H1 (cell line): ENCODE data around the gene PLEK. TPM values are rescaled to one million over a fixed set of nuclear protein-coding genes. Genes with fewer than 3 reads are reported as not detected.

Experiments
- CTCF ChIA-PET: fragments of 300-600 bp; sonication (Branson Sonifier 250); formaldehyde crosslinking; loops from one replicate; lab custom pipeline; 2021; ENCODE audit not compliant: partially characterized antibody; lab: Charles Lee
- POLR2A ChIA-PET: fragments of 300-600 bp; sonication (Branson Sonifier 250); formaldehyde crosslinking; loops from one replicate; lab custom pipeline; 2021; ENCODE audit warnings: inconsistent platforms; ENCODE audit not compliant: partially characterized antibody; lab: Charles Lee
- DNase-seq, 2 experiments: peaks; one replicate each; pipeline versions ENCODE4 v3.0.0 to v3.0.0-alpha.2; 2010 to 2022; ENCODE audit warnings: low spot score in 2 of 2, low read depth in 1 of 2, mixed read lengths in 1 of 2
- FAIRE-seq: peaks from 2 replicates; lab custom pipeline; 2011; peaks lifted over from hg19 to GRCh38; lab: Jason Lieb, UNC
- H2AFZ ChIP-seq: 2 replicates; pipeline ENCODE4 v1.8.1; 2012; ENCODE audit warnings: low read length, inconsistent platforms
- H2AK5ac ChIP-seq: 2 replicates; pipeline ENCODE4 v1.6.1; 2013; ENCODE audit warnings: low read depth, low read length
- H2BK120ac ChIP-seq: replicated peaks from 2 replicates; pipeline ENCODE3; 2013; ENCODE audit warnings: low read depth, low read length, inconsistent platforms
- H2BK12ac ChIP-seq: 2 replicates; pipeline ENCODE4 v1.6.1; 2013; ENCODE audit warnings: low read depth, low read length
- H2BK15ac ChIP-seq: 2 replicates; pipeline ENCODE4 v1.6.1; 2013; ENCODE audit warnings: low read length
- H2BK20ac ChIP-seq: 2 replicates; pipeline ENCODE4 v1.6.1; 2013; ENCODE audit warnings: low read length
- H2BK5ac ChIP-seq: 2 replicates; pipeline ENCODE4 v1.6.1; 2013; ENCODE audit warnings: low read depth, low read length
- H3K14ac ChIP-seq: 2 replicates; pipeline ENCODE4 v1.6.1; 2013; ENCODE audit warnings: inconsistent platforms; ENCODE audit not compliant: insufficient read length
- H3K18ac ChIP-seq: 2 replicates; pipeline ENCODE4 v1.6.1; 2013; ENCODE audit warnings: low read length; ENCODE audit errors: extremely low read depth
- H3K23ac ChIP-seq: 2 replicates; pipeline ENCODE4 v1.6.1; 2013; ENCODE audit warnings: inconsistent platforms; ENCODE audit not compliant: insufficient read length
- H3K23me2 ChIP-seq: 2 replicates; pipeline ENCODE4 v1.6.1; 2013; ENCODE audit warnings: low read depth, low read length
- H3K27ac ChIP-seq: 2 replicates; pipeline ENCODE4 v1.6.1; 2011; ENCODE audit warnings: low read depth, low read length, inconsistent platforms
- H3K27me3 ChIP-seq, 4 experiments: replicated peaks in 1 of 4; 1 replicate in 1 of 4; 2 replicates in 3 of 4; pipeline versions ENCODE4 v1.6.1 to v1.8.1; 2011 to 2013; ENCODE audit warnings: low read length in 3 of 4, mild to moderate bottlenecking in 3 of 4, inconsistent platforms in 2 of 4, mixed read lengths in 2 of 4, moderate library complexity in 1 of 4; ENCODE audit not compliant: control insufficient read depth in 3 of 4, insufficient read depth in 3 of 4; ENCODE audit errors: extremely low read depth in 1 of 4
- H3K36me3 ChIP-seq, 4 experiments: 2 replicates each; pipeline versions ENCODE4 v1.6.1 to v1.8.1; 2011 to 2013; ENCODE audit warnings: mild to moderate bottlenecking in 4 of 4, low read length in 3 of 4, moderate library complexity in 2 of 4, control low read depth in 1 of 4, inconsistent platforms in 1 of 4; ENCODE audit not compliant: insufficient read depth in 4 of 4, control insufficient read depth in 2 of 4
- H3K4ac ChIP-seq: replicated peaks from 2 replicates; pipeline ENCODE3; 2013; ENCODE audit warnings: low read length, low read depth, mixed read lengths, inconsistent platforms; ENCODE audit not compliant: insufficient read length
- H3K4me1 ChIP-seq, 4 experiments: replicated peaks in 1 of 4; 1 replicate in 1 of 4; 2 replicates in 3 of 4; pipeline versions ENCODE4 v1.6.1 to v1.8.1; 2011 to 2013; ENCODE audit warnings: low read length in 3 of 4, inconsistent platforms in 2 of 4, mixed read lengths in 1 of 4; ENCODE audit not compliant: insufficient read depth in 4 of 4, control insufficient read depth in 3 of 4
- H3K4me2 ChIP-seq, 2 experiments: 2 replicates each; pipeline versions ENCODE4 v1.6.1 to v1.8.1; 2011 to 2013; ENCODE audit warnings: low read depth in 2 of 2, low read length in 2 of 2, control low read depth in 1 of 2, inconsistent platforms in 1 of 2, mild to moderate bottlenecking in 1 of 2; ENCODE audit not compliant: insufficient read depth in 1 of 2
- H3K4me3 ChIP-seq, 4 experiments: fragments of 200-600, 300-600 bp in 1 of 4; sonication (generic), shearing (Covaris generic), sonication (Bioruptor Twin) in 1 of 4; 2 replicates each; pipeline versions ENCODE4 v1.5.1 to v1.8.1; 2011 to 2016; ENCODE audit warnings: low read length in 4 of 4, low read depth in 3 of 4, control low read depth in 2 of 4, inconsistent platforms in 2 of 4, mild to moderate bottlenecking in 2 of 4, mixed read lengths in 1 of 4, moderate library complexity in 1 of 4; ENCODE audit not compliant: insufficient read depth in 2 of 4; ENCODE audit errors: extremely low read depth in 1 of 4
- H3K56ac ChIP-seq: replicated peaks from 2 replicates; pipeline ENCODE3; 2013; ENCODE audit warnings: low read depth, mild to moderate bottlenecking, mixed read lengths, low read length, inconsistent platforms; ENCODE audit not compliant: insufficient read length
- H3K79me1 ChIP-seq: 2 replicates; pipeline ENCODE4 v1.6.1; 2013; ENCODE audit warnings: low read depth, low read length, control low read depth
- H3K79me2 ChIP-seq, 2 experiments: 2 replicates each; pipeline versions ENCODE4 v1.6.1 to v1.8.1; 2012 to 2013; ENCODE audit warnings: low read length in 2 of 2, mild to moderate bottlenecking in 2 of 2, inconsistent platforms in 1 of 2; ENCODE audit not compliant: insufficient read depth in 2 of 2, control insufficient read depth in 1 of 2
- H3K9ac ChIP-seq, 4 experiments: replicated peaks in 1 of 4; 1 replicate in 1 of 4; 2 replicates in 3 of 4; pipeline versions ENCODE4 v1.6.1 to v1.8.1; 2011 to 2013; ENCODE audit warnings: low read depth in 3 of 4, low read length in 3 of 4, control low read depth in 2 of 4, mild to moderate bottlenecking in 2 of 4, moderate library complexity in 2 of 4, inconsistent platforms in 1 of 4; ENCODE audit errors: extremely low read depth in 1 of 4
- H3K9me3 ChIP-seq, 2 experiments: 2 replicates each; pipeline versions ENCODE4 v1.6.1 to v1.8.1; 2012 to 2013; ENCODE audit warnings: mild to moderate bottlenecking in 2 of 2, moderate library complexity in 2 of 2, control low read depth in 1 of 2, inconsistent platforms in 1 of 2, low read depth in 1 of 2, low read length in 1 of 2, mixed read lengths in 1 of 2; ENCODE audit not compliant: insufficient read depth in 2 of 2
- H4K20me1 ChIP-seq, 2 experiments: replicated peaks in 1 of 2; 2 replicates each; pipeline versions ENCODE3 to v1.8.1; 2011 to 2013; ENCODE audit warnings: inconsistent platforms in 2 of 2, low read length in 2 of 2, mild to moderate bottlenecking in 1 of 2; ENCODE audit not compliant: insufficient read depth in 2 of 2, control insufficient read depth in 1 of 2
- H4K5ac ChIP-seq: 2 replicates; pipeline ENCODE4 v1.6.1; 2013; ENCODE audit warnings: low read length, low read depth, mixed read lengths, inconsistent platforms; ENCODE audit not compliant: insufficient read length
- H4K8ac ChIP-seq: 2 replicates; pipeline ENCODE4 v1.8.0; 2013; ENCODE audit warnings: mild to moderate bottlenecking, moderate library complexity, low read length, inconsistent platforms; ENCODE audit not compliant: insufficient read depth; ENCODE audit errors: extremely low read depth
- H4K91ac ChIP-seq: replicated peaks from 2 replicates; pipeline ENCODE3; 2013; ENCODE audit warnings: low read length, mixed read lengths, inconsistent platforms; ENCODE audit not compliant: insufficient read length
- ASH2L ChIP-seq: fragments of 200-600, 300-600 bp; sonication (generic); IDR thresholded peaks from one replicate; pipeline ENCODE4 v1.7.1; 2017; ENCODE audit warnings: low read length
- CBX5 ChIP-seq: fragments of 300-800, 300-1000 bp; sonication (generic); IDR thresholded peaks from 2 replicates; pipeline ENCODE4 v1.7.1; 2016; ENCODE audit warnings: antibody characterized with exemption, low read length, low read depth
- EP300 ChIP-seq, 2 experiments: IDR thresholded peaks; 1 replicate in 1 of 2; 2 replicates in 1 of 2; pipeline ENCODE4 v1.6.1; 2011 to 2012; ENCODE audit warnings: low read depth in 2 of 2, low read length in 2 of 2, mild to moderate bottlenecking in 2 of 2, borderline replicate concordance in 1 of 2, inconsistent platforms in 1 of 2, moderate library complexity in 1 of 2
- EZH2 ChIP-seq: fragments of 200-600 bp; sonication (generic); IDR thresholded peaks from 2 replicates; pipeline ENCODE4 v1.7.1; 2012; ENCODE audit warnings: low read depth, mild to moderate bottlenecking, moderate library complexity, low read length, inconsistent platforms; ENCODE audit not compliant: severe bottlenecking
- FOSL1 ChIP-seq: IDR thresholded peaks from 2 replicates; pipeline ENCODE4 v1.6.1; 2011; ENCODE audit warnings: mild to moderate bottlenecking, low read depth, low read length, moderate library complexity; ENCODE audit not compliant: insufficient read depth
- GTF2F1 ChIP-seq: IDR thresholded peaks from 2 replicates; pipeline ENCODE4 v1.6.1; 2012; ENCODE audit warnings: low read depth, low read length, improper control_type of control experiment, borderline replicate concordance
- HDAC2 ChIP-seq, 2 experiments: fragments of 300-600 bp in 1 of 2; sonication (generic) in 1 of 2; IDR thresholded peaks; 2 replicates each; pipeline ENCODE4 v1.6.1; 2011 to 2012; ENCODE audit warnings: low read depth in 2 of 2, low read length in 2 of 2, mild to moderate bottlenecking in 2 of 2, moderate library complexity in 2 of 2, borderline replicate concordance in 1 of 2, inconsistent platforms in 1 of 2
- HDAC6 ChIP-seq: IDR thresholded peaks from one replicate; pipeline ENCODE4 v1.7.1; 2012; ENCODE audit warnings: low read depth, mild to moderate bottlenecking, inconsistent platforms, low read length, moderate library complexity
- KDM5A ChIP-seq: fragments of 200-600 bp; IDR thresholded peaks from 2 replicates; pipeline ENCODE4 v1.7.1; 2012; ENCODE audit warnings: mild to moderate bottlenecking, low read length, inconsistent platforms, mixed read lengths
- NANOG ChIP-seq: IDR thresholded peaks from 2 replicates; pipeline ENCODE4 v1.6.1; 2011; ENCODE audit warnings: low read length, low read depth, mild to moderate bottlenecking, inconsistent platforms; ENCODE audit not compliant: insufficient read depth, poor library complexity, severe bottlenecking
- SAP30 ChIP-seq: fragments of 300-600 bp; sonication (generic); IDR thresholded peaks from 2 replicates; pipeline ENCODE4 v1.7.1; 2012; ENCODE audit warnings: low read length, moderate library complexity, mild to moderate bottlenecking, inconsistent platforms; ENCODE audit not compliant: insufficient read depth, insufficient replicate concordance
- SP1 ChIP-seq: IDR thresholded peaks from 2 replicates; pipeline ENCODE4 v1.6.1; 2011; ENCODE audit warnings: low read depth, low read length
- TCF12 ChIP-seq: IDR thresholded peaks from 2 replicates; pipeline ENCODE4 v1.6.1; 2011; ENCODE audit warnings: low read depth, mild to moderate bottlenecking, low read length
- TEAD4 ChIP-seq: IDR thresholded peaks from 2 replicates; pipeline ENCODE4 v1.6.1; 2012; ENCODE audit warnings: low read depth, low read length, inconsistent platforms, mixed read lengths
- WGBS, 2 experiments: shearing (Covaris generic) in 1 of 2; methylation state at CpG; one replicate each; pipeline versions ENCODE4 v1.1.6 to v1.1.7; 2013 to 2015; ENCODE audit warnings: low lambda C conversion rate in 2 of 2, mixed read lengths in 2 of 2, inconsistent platforms in 1 of 2, low coverage in 1 of 2, missing lambda C conversion rate in 1 of 2; ENCODE audit not compliant: insufficient replicate concordance in 2 of 2, insufficient coverage in 1 of 2, insufficient read length in 1 of 2; ENCODE audit errors: extremely low coverage in 1 of 2, missing lambda C conversion rate in 1 of 2; 5-methylcytosine and 5-hydroxymethylcytosine counted together
- polyA plus RNA-seq, 7 experiments: library from polyadenylated mRNA; depleted of rRNA in 3 of 7; stranded (reverse) in 5 of 7; unstranded in 2 of 7; fragments of >200 nt in 5 of 7; fragments of 200-250 nt in 2 of 7; gene quantifications; 1 replicate in 5 of 7; 2 replicates in 1 of 7; 4 replicates in 1 of 7; pipeline versions ENCODE4 v1.2.1 to v1.2.3, GENCODE V29; 2011 to 2013; ENCODE audit warnings: missing spikeins in 2 of 7, mixed read lengths in 2 of 7
- total RNA-seq: library from RNA; stranded (reverse); fragmentation: NEBNext Ultra II Directional; extraction: Animal tissue kit (Norgen Biotek cat#: 25700); gene quantifications from 2 replicates; pipeline ENCODE4 v1.2.1, GENCODE V29; 2021

The PLEK gene
- total and polyA plus RNA-seq, 2 of the 8 experiments (the other 6 are each of a cell fraction or from before 2014, with no cell fraction given) = not detected

DNA sequence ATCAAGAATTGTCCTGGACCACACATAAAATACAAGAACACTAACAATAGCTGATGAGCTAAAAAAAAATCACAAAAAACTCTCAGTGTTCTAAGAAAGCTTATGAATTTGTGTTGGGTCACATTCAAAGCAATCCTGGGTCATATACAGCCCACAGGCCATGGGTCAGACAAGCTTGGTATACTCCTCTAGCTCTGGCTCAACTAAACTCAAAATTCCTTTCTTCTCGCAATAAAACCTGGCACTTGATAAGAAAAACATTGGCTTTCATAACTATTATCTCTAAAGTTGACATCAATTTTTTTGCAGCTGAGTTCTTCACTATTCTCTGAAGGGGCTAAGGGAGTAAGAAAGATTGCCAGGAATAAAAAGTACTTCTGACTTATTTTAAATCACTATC, 63.7 kb downstream of the PLEK start:
- Histone ChIP-seq H3K4ac (no peak overlapping the region), H4K91ac (no peak overlapping the region), H2BK120ac (no peak overlapping the region), H3K14ac (no peak overlapping the region), H3K27ac (no peak overlapping the region), H3K36me3 (no peaks in the 10 kb centered on the region), H2AK5ac (no peak overlapping the region), H3K4me3 (no peak overlapping the region), H3K23ac (no peak overlapping the region), H4K5ac (no peak overlapping the region), H2AFZ (no peak overlapping the region), H2BK5ac (no peak overlapping the region), H3K4me2 (no peak overlapping the region), H3K9me3 (peaks cover 0 to 3% of the 10 kb centered on the region in 2 experiments; a peak in 1 of 4 replicates), H3K56ac (no peak overlapping the region), H4K8ac (no peak overlapping the region), H3K18ac (no peak overlapping the region), H3K9ac (no peak overlapping the region), H3K79me2 (no peaks in the 10 kb centered on the region), H2BK15ac (no peak overlapping the region), H2BK12ac (no peak overlapping the region), H3K27me3 (no peaks in the 10 kb centered on the region), H2BK20ac (no peak overlapping the region), H4K20me1 (no peaks in the 10 kb centered on the region), H3K79me1 (no peaks in the 10 kb centered on the region), H3K23me2 (no peaks in the 10 kb centered on the region), H3K4me1 (no peaks in the 10 kb centered on the region)
- WGBS, 2 experiments = 100% methylated on average over 1 of the region's 1 CpG; no CpG with 5 or more reads in 1 of the 2 experiments
- FAIRE-seq (no peak), DNase-seq (no peak)
- CTCF ChIA-PET = interaction anchor here (1.5 to 4.2 kb wide), 2 partner anchors 12 to 69 kb away, joined by 5 to 16 read pairs; no protein-coding TSS in a partner anchor
- POLR2A ChIA-PET = no interaction called here
- TF ChIP-seq GTF2F1 (no peak), NANOG (no peak), HDAC6 (no peak), KDM5A (no peak), EP300 (IDR thresholded peaks at IDR 0.05; ENCODE audit: borderline replicate concordance in 1 of 2, low read depth in 2 of 2, low read length in 2 of 2) (no peak), SAP30 (no peak), HDAC2 (IDR thresholded peaks at IDR 0.05; ENCODE audit: borderline replicate concordance in 1 of 2, low read depth in 2 of 2, low read length in 2 of 2) (no peak), CBX5 (no peak), TEAD4 (no peak), SP1 (no peak), FOSL1 (no peak), EZH2 (no peak), TCF12 (no peak), ASH2L (no peak)
